ENCODE results near the gene IL12RB2.

The IL12RB2 gene

DNA sequence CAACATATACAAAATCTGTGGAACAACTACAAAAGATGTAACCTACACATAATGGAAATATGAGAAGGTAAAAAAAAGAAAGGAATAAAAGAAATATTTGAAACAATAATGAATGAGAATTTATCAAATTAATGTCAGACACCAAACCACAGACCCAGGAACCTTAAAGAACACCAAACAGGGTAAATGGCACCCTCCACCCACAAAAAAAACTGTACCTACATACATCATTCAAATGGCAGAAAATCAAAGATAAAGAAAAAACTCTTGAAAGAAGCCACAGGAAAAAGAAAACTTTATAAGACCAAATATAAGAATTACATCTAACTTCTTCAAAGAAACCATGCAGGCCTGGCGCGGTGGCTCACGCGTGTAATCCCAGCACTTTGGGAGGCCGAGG lies 54.0 kb downstream of the IL12RB2 start:
- H3K9me3 ChIP-seq (ENCODE audit: severe bottlenecking): no peaks in the 10 kb centered on the region
- no peak for DNase-seq (ENCODE audit: low spot score)
- no peaks in the 10 kb centered on the region for H3K27me3 ChIP-seq (ENCODE audit: insufficient read depth, poor library complexity, severe bottlenecking)
- no peak overlapping the region for H3K27ac ChIP-seq (ENCODE audit: poor library complexity, severe bottlenecking)
- ATAC-seq (ENCODE audit: low read depth): no peak
- H3K36me3 ChIP-seq (ENCODE audit: low read depth): no peaks in the 10 kb centered on the region
- peaks cover 5% of the 10 kb centered on the region for H3K4me1 ChIP-seq (ENCODE audit: insufficient read depth, poor library complexity, severe bottlenecking)
- no peak overlapping the region for H3K4me3 ChIP-seq (ENCODE audit: severe bottlenecking)
- TF ChIP-seq, protein P1, sequence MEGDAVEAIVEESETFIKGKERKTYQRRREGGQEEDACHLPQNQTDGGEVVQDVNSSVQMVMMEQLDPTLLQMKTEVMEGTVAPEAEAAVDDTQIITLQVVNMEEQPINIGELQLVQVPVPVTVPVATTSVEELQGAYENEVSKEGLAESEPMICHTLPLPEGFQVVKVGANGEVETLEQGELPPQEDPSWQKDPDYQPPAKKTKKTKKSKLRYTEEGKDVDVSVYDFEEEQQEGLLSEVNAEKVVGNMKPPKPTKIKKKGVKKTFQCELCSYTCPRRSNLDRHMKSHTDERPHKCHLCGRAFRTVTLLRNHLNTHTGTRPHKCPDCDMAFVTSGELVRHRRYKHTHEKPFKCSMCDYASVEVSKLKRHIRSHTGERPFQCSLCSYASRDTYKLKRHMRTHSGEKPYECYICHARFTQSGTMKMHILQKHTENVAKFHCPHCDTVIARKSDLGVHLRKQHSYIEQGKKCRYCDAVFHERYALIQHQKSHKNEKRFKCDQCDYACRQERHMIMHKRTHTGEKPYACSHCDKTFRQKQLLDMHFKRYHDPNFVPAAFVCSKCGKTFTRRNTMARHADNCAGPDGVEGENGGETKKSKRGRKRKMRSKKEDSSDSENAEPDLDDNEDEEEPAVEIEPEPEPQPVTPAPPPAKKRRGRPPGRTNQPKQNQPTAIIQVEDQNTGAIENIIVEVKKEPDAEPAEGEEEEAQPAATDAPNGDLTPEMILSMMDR (IDR thresholded peaks at IDR 0.05; ENCODE audit: poor library complexity, severe bottlenecking): no peak

DNA sequence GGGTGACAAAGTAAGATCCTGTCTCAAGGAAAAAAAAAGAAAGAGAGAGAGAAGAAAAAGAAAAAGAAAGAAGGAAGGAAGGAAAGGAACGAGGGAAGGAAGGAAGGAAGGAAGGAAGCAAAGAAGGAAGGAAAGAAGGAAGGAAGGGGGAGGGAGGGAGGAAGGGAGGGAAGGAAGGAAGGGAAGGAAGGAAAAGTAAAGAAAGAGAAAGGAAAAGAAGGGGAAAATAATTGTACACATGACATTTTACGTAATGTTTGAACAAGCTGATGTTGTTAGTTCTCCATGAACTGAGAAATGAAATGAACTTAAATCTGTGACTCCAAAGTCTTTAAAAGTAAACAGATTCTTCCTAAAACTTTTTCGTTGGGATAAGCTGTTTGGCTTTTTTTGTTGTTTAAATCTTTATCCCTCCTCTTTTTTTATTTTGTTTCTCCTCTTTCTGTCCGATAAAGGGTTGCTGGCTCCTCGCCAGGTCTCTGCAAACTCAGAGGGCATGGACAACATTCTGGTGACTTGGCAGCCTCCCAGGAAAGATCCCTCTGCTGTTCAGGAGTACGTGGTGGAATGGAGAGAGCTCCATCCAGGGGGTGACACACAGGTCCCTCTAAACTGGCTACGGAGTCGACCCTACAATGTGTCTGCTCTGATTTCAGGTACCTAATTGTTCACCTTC lies 59.8 kb downstream of the IL12RB2 start:
- Histone ChIP-seq H3K9me3 (ENCODE audit: severe bottlenecking) (no peaks in the 10 kb centered on the region), H3K36me3 (ENCODE audit: low read depth) (no peaks in the 10 kb centered on the region), H3K27me3 (ENCODE audit: insufficient read depth, poor library complexity, severe bottlenecking) (no peaks in the 10 kb centered on the region), H3K27ac (ENCODE audit: poor library complexity, severe bottlenecking) (no peak overlapping the region), H3K4me1 (ENCODE audit: insufficient read depth, poor library complexity, severe bottlenecking) (peaks cover 16% of the 10 kb centered on the region), H3K4me3 (ENCODE audit: severe bottlenecking) (no peak overlapping the region)
- TF ChIP-seq, protein P1 (IDR thresholded peaks at IDR 0.05; ENCODE audit: poor library complexity, severe bottlenecking): no peak
- DNase-seq (ENCODE audit: low spot score) (peak; percentile 69), ATAC-seq (ENCODE audit: low read depth) (peak; percentile 36; the same call in 1 of the 3 replicates)

- no peaks in the 10 kb centered on the region for H3K27me3 ChIP-seq (ENCODE audit: insufficient read depth, poor library complexity, severe bottlenecking)
- ATAC-seq (ENCODE audit: low read depth): no peak
- H3K9me3 ChIP-seq (ENCODE audit: severe bottlenecking): no peaks in the 10 kb centered on the region
- H3K4me1 ChIP-seq (ENCODE audit: insufficient read depth, poor library complexity, severe bottlenecking): peaks cover 16% of the 10 kb centered on the region
- no peak overlapping the region for H3K27ac ChIP-seq (ENCODE audit: poor library complexity, severe bottlenecking)
- H3K36me3 ChIP-seq (ENCODE audit: low read depth): no peaks in the 10 kb centered on the region
- TF ChIP-seq, protein P1 (IDR thresholded peaks at IDR 0.05; ENCODE audit: poor library complexity, severe bottlenecking): no peak
- DNase-seq (ENCODE audit: low spot score): no peak
- no peak overlapping the region for H3K4me3 ChIP-seq (ENCODE audit: severe bottlenecking)
These were observed 60.4 kb downstream of the IL12RB2 start for GRCh38 chr1:67368046-67368514.

- H3K4me3 ChIP-seq (ENCODE audit: severe bottlenecking): no peak overlapping the region
- no peak for DNase-seq (ENCODE audit: low spot score)
- no peaks in the 10 kb centered on the region for H3K36me3 ChIP-seq (ENCODE audit: low read depth)
- ATAC-seq (ENCODE audit: low read depth): no peak
- H3K4me1 ChIP-seq (ENCODE audit: insufficient read depth, poor library complexity, severe bottlenecking): peaks cover 16% of the 10 kb centered on the region
- H3K27ac ChIP-seq (ENCODE audit: poor library complexity, severe bottlenecking): no peak overlapping the region
- no peaks in the 10 kb centered on the region for H3K9me3 ChIP-seq (ENCODE audit: severe bottlenecking)
- TF ChIP-seq, protein P1 (IDR thresholded peaks at IDR 0.05; ENCODE audit: poor library complexity, severe bottlenecking): no peak
- H3K27me3 ChIP-seq (ENCODE audit: insufficient read depth, poor library complexity, severe bottlenecking): no peaks in the 10 kb centered on the region
These were observed 63.4 kb downstream of the IL12RB2 start for GRCh38 chr1:67371043-67371442.

DNA sequence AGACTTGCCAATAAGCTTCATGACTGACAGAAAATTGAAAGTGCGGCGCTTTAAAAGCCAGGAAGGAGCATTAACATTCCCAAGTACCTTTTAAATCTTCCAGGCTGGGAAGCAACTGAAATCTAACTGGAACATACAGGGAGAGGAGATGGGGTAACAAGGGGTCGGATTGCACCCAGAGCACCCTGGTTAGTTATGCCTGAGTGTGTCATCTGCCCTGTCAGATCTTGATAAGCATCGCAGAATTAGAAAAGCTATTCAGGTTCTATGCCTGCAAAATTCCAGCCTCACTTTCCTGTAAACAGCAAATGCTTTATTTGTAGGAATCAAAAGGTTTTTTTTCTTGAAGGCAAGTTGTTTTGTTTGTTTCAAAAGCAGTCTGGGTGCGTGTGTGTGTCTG lies 64.0 kb downstream of the IL12RB2 start:
- TF ChIP-seq, protein P1 (IDR thresholded peaks at IDR 0.05; ENCODE audit: poor library complexity, severe bottlenecking): no peak
- ATAC-seq (ENCODE audit: low read depth) (peak; percentile 57; the same call in 2 of the 3 replicates), DNase-seq (ENCODE audit: low spot score) (no peak)
- H3K4me1 ChIP-seq (ENCODE audit: insufficient read depth, poor library complexity, severe bottlenecking): peaks cover 13% of the 10 kb centered on the region
- no peaks in the 10 kb centered on the region for H3K27me3 ChIP-seq (ENCODE audit: insufficient read depth, poor library complexity, severe bottlenecking)
- H3K27ac ChIP-seq (ENCODE audit: poor library complexity, severe bottlenecking): no peak overlapping the region
- no peaks in the 10 kb centered on the region for H3K9me3 ChIP-seq (ENCODE audit: severe bottlenecking)
- H3K36me3 ChIP-seq (ENCODE audit: low read depth): no peaks in the 10 kb centered on the region
- H3K4me3 ChIP-seq (ENCODE audit: severe bottlenecking): no peak overlapping the region
